Mesothelial cell of epicardium (in vitro differentiated cells): ENCODE results near the gene WDR89. TPM values are rescaled to one million over a fixed set of nuclear protein-coding genes. Genes with fewer than 3 reads are reported as not detected.

Source experiments
- DNase-seq, 2 experiments: peaks; one replicate each; pipeline ENCODE4 v3.0.0; 2021; ENCODE audit warnings: low spot score in 2 of 2; ENCODE audit not compliant: unreplicated experiment in 2 of 2
- H3K27ac Mint-ChIP-seq: 2 replicates; pipeline ENCODE4 v1.8.0; 2021; ENCODE audit warnings: mixed read lengths
- H3K27me3 Mint-ChIP-seq: 2 replicates; pipeline ENCODE4 v1.8.0; 2021; ENCODE audit warnings: low read depth, mixed read lengths
- H3K36me3 Mint-ChIP-seq: 2 replicates; pipeline ENCODE4 v1.8.0; 2021; ENCODE audit warnings: mixed read lengths
- H3K4me1 Mint-ChIP-seq: 2 replicates; pipeline ENCODE4 v1.8.0; 2021; ENCODE audit warnings: mixed read lengths
- H3K4me3 Mint-ChIP-seq: 2 replicates; pipeline ENCODE4 v1.8.0; 2021; ENCODE audit warnings: mild to moderate bottlenecking, moderate library complexity, mixed read lengths
- H3K9me3 Mint-ChIP-seq: 2 replicates; pipeline ENCODE4 v1.8.0; 2021; ENCODE audit warnings: mixed read lengths
- CTCF ChIP-seq: fragments of 200-600 bp; sonication (generic); IDR thresholded peaks from one replicate; pipeline ENCODE4 v1.5.0; 2021; ENCODE audit warnings: antibody characterized with exemption; ENCODE audit not compliant: unreplicated experiment
- total RNA-seq: library from RNA; stranded (reverse); gene quantifications from 3 replicates; pipeline ENCODE4 v1.2.1, GENCODE V29; 2021

Gene WDR89
- total RNA-seq, 1 donor from 2014 or later: 18.4 TPM

GRCh38 chr14:63672417-63673180, 30.9 kb upstream of the WDR89 start:
- Mint-ChIP-seq H3K4me1 (peaks cover 18% of the 10 kb centered on the region), H3K9me3 (no peaks in the 10 kb centered on the region), H3K36me3 (peaks cover 11% of the 10 kb centered on the region), H3K27ac (no peak overlapping the region), H3K4me3 (no peak overlapping the region), H3K27me3 (no peaks in the 10 kb centered on the region)
- no peak for TF ChIP-seq CTCF
- no peak for DNase-seq

- DNase-seq: no peak
- peaks cover 8% of the 10 kb centered on the region for H3K36me3 Mint-ChIP-seq
- no peaks in the 10 kb centered on the region for H3K27me3 Mint-ChIP-seq
- peaks cover 18% of the 10 kb centered on the region for H3K4me1 Mint-ChIP-seq
- H3K27ac Mint-ChIP-seq: no peak overlapping the region
- H3K4me3 Mint-ChIP-seq: no peak overlapping the region
- TF ChIP-seq CTCF: no peak
- H3K9me3 Mint-ChIP-seq: no peaks in the 10 kb centered on the region
Measured at GRCh38 chr14:63671987-63672386, 30.3 kb upstream of the WDR89 start.

- Mint-ChIP-seq H3K27ac (no peak overlapping the region), H3K9me3 (no peaks in the 10 kb centered on the region), H3K4me3 (no peak overlapping the region), H3K36me3 (no peaks in the 10 kb centered on the region), H3K4me1 (peaks cover 18% of the 10 kb centered on the region), H3K27me3 (no peaks in the 10 kb centered on the region)
- no peak for DNase-seq
- no peak for TF ChIP-seq CTCF
Measured at GRCh38 chr14:63670692-63671091, 29.0 kb upstream of the WDR89 start.

GRCh38 chr14:63666335-63666734, 24.7 kb upstream of the WDR89 start:
- no peak for TF ChIP-seq CTCF
- H3K36me3 Mint-ChIP-seq: no peaks in the 10 kb centered on the region
- DNase-seq: no peak
- H3K4me1 Mint-ChIP-seq: peaks cover 13% of the 10 kb centered on the region
- no peak overlapping the region for H3K27ac Mint-ChIP-seq
- H3K9me3 Mint-ChIP-seq: no peaks in the 10 kb centered on the region
- H3K4me3 Mint-ChIP-seq: no peak overlapping the region
- H3K27me3 Mint-ChIP-seq: no peaks in the 10 kb centered on the region

GRCh38 chr14:63663428-63664341, 22.0 kb upstream of the WDR89 start:
- DNase-seq: no peak
- Mint-ChIP-seq H3K9me3 (no peaks in the 10 kb centered on the region), H3K4me1 (peaks cover 18% of the 10 kb centered on the region), H3K27me3 (no peaks in the 10 kb centered on the region), H3K36me3 (peaks cover 2% of the 10 kb centered on the region), H3K4me3 (no peak overlapping the region), H3K27ac (no peak overlapping the region)
- no peak for TF ChIP-seq CTCF
